Activated CD4-positive, CD25-positive, alpha-beta regulatory T cell treated with anti-CD3 and anti-CD28 coated beads, Interleukin-2, amount 50 U/mL, for 16 hours (primary cell): ENCODE measurements around the gene DNAL1.

Experiments used
- DNase-seq: peaks from one replicate; pipeline ENCODE4 v3.0.0-alpha.2; 2020; ENCODE audit warnings: low read depth, low spot score

The DNAL1 gene

DNA sequence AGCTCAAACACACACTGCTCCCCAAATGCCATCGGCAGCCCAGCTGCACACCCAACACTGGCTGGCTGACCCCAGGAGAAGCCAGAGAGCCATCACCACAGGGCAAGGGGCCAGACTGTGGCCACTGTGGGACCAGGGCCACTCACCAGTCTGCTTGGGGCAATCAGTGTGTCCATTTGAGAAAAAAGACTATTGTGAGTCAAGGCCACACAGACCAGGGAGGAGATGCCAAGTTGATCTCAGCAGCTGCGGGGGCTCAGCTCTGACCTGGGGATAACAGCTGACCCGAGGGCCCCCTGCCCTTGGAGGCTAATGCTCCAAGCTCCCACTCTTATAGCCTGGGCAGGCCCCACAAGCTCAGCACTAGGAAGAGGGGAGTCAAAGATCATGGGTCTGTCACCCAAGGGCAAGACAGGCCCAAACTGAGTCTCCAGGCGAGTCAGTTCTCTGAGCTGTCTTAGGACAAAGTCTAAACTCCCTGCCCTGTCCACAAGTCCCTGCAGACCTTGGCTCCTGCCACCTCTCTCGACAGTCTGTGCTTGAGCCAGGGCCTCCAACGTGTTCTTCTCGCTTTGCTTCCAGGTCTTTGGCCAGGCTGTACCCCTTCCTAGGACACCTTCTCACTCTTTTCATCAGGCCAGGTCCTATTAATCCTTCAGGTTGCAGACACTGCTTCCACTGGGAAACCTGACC is 99.5 kb downstream of the DNAL1 start:
- DNase-seq: no peak

DNA sequence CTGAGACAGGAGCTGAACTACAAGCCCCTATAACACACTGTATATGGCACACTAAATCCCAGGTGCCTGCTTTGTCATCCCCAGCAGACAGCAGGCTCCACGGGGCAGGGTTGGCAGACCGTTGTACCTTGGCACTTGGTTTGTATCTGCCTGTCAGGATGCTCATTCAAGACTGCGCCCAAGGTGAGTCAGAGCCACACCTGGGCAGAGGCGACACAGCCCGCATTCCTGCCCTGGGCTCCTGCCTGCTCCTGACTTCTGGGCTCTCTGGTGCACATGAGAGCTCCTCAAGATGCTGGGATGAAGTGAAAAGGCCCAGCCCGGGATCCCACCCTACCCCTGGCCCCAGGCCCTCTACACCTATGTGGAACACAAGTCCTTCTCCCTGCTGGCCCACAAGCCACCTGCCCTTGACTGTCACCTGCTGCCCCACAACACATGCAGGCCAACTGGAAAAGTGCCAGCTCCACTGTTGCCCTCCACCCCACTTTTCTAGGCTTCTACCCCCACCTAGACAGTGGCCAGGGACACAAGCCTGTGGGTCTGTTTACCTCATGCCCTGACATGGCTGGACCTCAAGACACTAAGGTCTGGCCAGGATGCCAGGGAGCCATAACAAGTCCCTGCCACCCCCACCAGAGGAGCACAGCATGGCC is 100.2 kb downstream of the DNAL1 start:
- no peak for DNase-seq

DNA sequence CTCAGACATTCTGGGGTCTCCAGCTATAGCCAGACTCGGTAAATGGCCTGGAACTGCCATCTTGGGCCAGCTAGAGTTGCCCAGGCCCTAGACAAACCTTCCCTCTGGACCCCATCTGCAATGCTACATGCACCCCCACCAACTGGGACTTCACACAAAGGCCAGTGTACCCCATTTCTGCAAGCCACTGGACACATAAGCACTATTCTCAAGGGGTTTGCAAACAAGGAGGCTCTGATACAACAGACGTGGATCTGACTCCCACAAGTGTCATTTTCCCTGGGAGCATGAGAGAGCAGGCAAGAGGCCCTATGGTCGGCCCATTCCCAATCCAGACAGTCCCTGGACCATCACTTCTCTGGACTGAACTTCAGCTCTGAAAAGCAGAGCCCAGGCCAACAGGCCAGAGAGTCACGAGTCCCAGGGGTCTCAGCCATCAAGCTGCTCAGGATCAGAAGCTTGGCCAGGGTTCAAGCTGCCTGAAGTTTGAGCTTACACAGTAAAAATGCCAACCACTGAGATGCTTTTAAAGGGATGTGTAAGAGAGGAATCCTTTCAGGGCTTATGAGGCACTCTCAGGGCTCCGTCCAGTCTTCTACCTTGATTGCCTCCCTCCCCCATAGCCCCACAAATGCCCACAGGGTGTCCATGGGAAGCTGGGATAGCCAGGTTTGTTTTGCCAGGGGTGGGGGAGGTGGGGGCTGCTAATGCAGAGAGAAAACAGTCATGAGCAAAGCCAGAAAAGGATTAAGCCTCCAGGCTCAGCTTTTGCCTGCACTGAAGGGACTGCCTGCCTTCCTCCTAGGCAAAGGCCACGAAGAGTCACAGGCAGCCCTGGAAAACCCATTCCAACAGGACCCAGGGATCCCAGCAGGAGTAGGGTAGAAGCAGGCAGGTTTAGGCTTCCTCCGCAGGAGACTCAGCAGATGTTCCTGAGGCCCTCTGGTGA is 101.1 kb downstream of the DNAL1 start:
- no peak for DNase-seq

DNA sequence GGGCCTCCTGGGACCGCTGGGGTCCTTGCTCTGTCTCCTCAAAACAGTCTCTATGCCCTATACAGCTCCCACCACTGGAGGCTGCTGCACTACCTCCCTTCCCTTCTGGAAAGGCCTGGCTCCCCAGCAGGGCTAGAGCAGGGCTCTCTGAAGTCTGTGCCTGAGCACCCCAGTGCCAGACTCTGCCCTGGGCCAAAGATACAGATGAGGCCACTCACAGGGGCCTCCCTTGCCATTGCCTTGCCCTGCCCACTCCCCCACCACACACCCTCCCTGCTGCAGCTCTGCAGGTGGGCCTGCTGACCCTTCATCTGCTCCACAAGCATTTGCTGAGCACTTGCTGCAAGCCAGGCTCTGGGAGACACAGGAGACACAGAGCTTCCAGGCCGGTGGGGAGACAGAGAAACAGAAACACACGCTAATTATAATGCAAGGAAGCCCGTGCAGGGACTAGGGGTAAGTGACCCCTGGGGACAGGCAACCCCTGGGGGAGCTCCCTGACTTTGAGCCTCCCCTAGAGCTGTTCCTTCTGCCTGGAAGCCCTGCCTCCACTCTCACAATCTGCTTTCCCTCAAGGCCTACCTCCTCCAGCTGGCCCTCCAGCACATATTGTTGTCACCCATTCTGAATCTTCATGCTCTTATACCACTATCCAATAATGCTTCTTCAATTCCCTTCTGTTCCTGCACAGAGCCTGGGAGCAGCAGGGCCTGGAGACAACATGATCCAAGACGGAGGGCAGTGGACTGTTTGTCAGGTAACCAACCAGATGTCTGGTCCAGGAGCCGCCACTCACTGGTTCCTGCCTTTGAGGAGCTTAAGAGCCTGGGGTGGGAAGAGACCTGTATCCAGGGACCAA is 102.0 kb downstream of the DNAL1 start:
- DNase-seq: no peak

DNA sequence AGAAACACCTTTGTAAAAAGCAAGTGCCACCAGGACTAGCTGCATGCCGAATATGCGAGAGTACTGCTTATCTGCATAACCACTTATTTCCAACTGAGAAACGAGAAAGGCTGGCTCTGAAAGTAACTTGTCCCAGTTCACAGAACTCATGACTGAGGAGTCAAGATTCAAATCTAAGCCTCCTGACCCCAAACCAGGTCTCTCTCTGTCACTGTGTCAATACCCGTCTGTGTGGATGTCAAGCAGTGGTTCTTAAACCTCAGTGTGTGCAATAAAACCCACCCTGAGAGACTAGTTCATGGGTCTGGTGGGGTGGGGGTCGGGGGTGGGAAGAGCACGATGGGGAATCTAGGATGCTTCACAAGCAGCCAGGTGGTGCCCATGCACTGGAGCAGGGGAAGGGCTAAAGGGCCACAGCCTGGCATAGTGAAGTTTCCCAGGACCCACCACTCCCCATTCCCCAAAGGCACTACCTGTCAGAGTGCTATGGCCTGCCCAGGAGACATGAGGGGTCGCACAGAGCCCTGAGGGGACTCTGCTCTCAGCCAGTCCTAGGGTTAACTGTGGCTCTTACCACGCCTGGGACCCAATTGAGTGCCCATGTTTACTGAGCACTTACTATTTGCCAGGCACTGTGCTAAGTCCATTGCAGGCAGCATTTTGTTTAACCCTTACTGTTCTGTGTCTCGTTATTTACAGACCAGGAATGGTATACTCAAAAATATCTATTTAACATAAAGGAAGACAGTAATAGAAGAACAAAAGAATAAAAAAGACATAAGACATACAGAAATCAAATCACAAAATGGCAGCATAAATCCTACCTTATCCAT is 102.8 kb downstream of the DNAL1 start:
- no peak for DNase-seq

DNA sequence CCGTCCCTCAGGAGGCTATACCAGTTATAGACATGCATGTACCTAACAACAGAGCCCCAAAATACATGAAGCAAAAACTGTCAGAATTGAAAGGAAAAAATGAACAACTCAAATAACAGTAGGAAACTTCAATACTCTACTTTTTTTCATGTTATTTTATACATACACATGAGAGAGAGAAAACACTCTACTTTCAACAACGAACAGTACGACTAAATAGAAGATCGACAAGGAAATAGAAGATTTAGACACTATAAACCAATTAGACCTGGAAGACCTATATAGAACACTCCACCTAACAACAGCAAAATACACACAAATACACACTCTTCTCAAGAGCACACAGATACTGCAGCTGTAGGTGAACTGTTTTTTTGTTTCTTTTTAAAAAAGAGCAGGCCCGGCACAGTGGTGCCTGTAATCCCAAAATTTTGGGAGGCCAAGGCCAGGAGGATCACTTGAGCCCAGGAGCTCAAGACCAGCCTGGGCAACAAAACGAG is 104.1 kb downstream of the DNAL1 start:
- no peak for DNase-seq

DNA sequence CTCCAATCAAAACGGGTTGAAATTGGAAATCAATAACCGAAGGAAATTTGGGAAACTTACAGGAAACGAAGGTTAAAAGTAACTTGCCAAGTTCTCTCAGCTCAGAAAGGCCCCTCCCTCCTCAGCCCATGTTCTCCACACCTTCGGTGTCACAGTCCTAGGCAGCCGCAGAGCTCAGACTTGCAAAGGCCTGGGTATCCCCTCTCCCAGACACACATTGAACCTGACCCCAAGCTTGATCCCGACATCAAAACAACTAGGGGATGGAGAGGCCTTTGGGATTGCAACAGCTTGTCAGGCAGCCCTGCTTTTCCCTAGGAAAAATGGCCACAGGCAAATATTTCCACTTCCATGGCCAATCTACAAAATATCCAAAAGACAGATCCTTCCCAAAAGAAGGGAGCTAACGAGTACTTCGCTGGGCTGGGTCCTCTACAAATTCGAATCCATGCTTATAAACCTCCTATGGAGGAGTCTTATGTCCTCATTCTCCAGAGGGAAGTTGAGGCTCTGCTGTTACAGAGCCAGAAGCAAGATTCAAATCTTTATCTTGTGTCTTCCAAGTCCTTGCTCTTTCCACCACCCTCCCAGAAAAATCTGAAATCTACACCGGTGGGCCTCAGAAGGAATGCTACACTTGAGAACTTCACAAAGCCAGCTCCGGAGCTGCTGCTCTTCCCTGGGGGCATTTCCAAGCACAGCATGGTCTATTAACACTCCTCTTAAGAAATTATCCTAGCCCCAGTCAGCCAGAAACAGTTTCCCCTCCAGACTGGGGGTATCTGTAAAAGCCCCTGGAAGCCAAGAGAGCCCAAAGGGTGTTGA is 105.1 kb downstream of the DNAL1 start:
- no peak for DNase-seq

DNA sequence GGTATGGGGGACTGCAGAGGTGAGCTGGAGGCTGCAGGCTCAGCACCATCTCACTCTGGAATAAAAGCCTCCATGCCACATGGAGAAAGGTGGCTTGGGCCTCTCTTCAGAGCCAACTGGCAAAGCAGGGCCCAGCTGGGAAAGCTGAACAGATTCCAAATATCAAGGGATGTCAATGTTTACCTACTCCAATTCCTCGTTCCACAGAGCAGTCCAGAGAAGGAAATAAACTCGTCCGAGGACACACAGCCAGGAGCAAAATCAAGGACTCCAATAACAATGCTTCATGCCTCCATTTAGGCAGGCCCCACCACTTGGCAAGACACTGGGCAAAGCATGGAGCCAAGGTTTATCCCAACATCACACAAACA is 105.7 kb downstream of the DNAL1 start:
- no peak for DNase-seq

DNA sequence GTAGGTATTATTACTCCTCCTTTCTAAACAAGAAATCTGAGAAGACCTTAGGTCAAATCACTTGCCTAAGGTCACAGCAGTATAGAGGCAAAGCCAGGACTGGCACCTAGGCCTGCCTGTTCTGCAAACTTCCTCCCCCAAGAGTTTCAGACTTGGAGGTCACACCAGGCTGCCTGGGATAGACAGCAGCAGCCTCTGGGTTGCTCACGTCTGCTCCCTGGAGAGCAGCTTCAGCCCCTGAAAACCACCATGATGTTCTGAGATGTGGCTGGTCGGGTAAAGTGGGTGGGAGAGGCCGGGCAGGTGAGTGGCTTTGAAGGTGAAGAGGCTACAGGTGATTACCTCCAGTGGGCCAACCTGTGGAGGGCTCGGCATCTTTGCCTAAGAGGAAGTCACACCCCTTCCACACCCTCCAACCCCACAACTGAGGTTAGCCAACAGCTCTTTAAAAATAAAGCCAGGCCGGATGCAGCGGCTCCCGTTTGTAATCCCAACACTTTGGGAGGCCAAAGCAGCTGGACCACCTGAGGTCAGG is 106.4 kb downstream of the DNAL1 start:
- DNase-seq: no peak

DNA sequence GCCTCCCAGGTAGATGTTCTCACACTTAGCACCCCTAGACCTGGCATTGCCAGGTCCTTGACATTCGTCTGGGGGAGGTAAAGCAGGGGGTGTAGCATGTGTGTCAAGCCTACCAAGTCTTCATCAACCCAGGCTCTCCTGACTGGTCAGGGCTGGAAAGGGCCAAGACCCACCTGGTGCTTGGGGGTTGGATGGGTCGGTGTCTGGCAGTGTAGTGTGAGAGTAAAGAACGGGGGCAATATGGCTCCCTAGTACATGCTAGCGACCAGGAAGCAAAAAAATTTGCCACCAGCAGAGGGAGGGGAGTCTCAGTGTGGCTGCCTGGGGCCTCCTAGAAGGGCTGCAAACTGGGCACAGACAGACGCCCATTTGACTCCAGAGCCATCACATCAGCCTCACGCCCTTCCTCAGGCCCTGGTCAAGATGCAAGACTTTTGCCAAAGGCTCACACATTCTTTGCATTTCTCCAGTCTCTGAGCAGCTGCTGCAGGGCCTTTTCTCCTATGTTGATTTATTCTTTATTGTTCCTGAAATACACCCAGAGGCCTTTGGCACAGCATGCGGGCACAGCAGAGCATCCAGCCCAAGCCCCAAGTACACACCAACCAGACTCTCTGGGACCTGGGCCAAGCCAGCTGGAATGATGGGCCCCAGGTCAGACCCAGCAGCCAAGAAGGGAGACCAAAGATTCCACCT is 107.7 kb downstream of the DNAL1 start:
- DNase-seq: no peak
